T-helper 1 cell treated with Interleukin-12 subunit alpha and Interleukin-12 subunit beta and Interleukin-4 antibody, amounts not matched to agents 30 μg/mL and 1 μg/mL, for 36 hours (primary cell): Measurements from ENCODE around the gene ZC3H18.

ENCODE experiments used
- H3K27ac Mint-ChIP-seq: one replicate; pipeline ENCODE4 v1.8.0; 2021; ENCODE audit warnings: mild to moderate bottlenecking, mixed read lengths
- H3K27me3 Mint-ChIP-seq: one replicate; pipeline ENCODE4 v1.8.0; 2021; ENCODE audit warnings: low read depth, mixed read lengths
- H3K36me3 Mint-ChIP-seq: one replicate; pipeline ENCODE4 v1.8.0; 2021; ENCODE audit warnings: low read depth, mixed read lengths
- H3K4me1 Mint-ChIP-seq: one replicate; pipeline ENCODE4 v1.8.0; 2021; ENCODE audit warnings: low read depth, mixed read lengths
- H3K4me3 Mint-ChIP-seq: one replicate; pipeline ENCODE4 v1.8.0; 2021; ENCODE audit warnings: mild to moderate bottlenecking, moderate library complexity, mixed read lengths
- H3K9me3 Mint-ChIP-seq: one replicate; pipeline ENCODE4 v1.8.0; 2021; ENCODE audit warnings: mixed read lengths

Gene ZC3H18

GRCh38 chr16:88610909-88611812 lies 41.0 kb downstream of the ZC3H18 start:
- H3K9me3 Mint-ChIP-seq: no peaks in the 10 kb centered on the region
- no peak overlapping the region for H3K4me3 Mint-ChIP-seq
- H3K27ac Mint-ChIP-seq: peak overlapping the region; percentile 7

DNA sequence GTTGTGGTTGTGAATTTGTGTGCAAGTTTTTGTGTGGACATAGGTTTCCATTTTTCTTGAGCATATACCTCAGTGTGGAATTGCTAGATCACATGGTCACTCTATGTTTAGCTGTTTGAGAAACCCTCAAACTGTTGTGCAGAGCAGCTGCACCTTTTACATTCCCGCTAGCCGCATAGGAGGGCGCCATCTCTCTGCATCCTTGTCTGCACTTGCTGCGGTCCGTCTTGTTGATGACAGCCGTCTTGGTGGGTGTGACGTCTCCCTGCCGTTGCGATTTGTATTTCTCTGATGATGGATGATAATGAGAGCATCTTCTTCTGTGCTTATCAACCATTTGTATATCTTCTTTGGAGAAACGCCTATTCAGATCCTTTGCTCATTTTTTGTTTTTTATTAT lies 43.1 kb downstream of the ZC3H18 start:
- peaks cover 3% of the 10 kb centered on the region for H3K4me1 Mint-ChIP-seq
- H3K27me3 Mint-ChIP-seq: no peaks in the 10 kb centered on the region
- no peak overlapping the region for H3K27ac Mint-ChIP-seq
- H3K4me3 Mint-ChIP-seq: no peak overlapping the region
- H3K9me3 Mint-ChIP-seq: no peaks in the 10 kb centered on the region
- H3K36me3 Mint-ChIP-seq: peaks cover 22% of the 10 kb centered on the region

More at GRCh38 chr16:88610909-88611812, 41.0 kb downstream of the ZC3H18 start:
- peaks cover 28% of the 10 kb centered on the region for H3K36me3 Mint-ChIP-seq
- peaks cover 3% of the 10 kb centered on the region for H3K4me1 Mint-ChIP-seq
- no peaks in the 10 kb centered on the region for H3K27me3 Mint-ChIP-seq

DNA sequence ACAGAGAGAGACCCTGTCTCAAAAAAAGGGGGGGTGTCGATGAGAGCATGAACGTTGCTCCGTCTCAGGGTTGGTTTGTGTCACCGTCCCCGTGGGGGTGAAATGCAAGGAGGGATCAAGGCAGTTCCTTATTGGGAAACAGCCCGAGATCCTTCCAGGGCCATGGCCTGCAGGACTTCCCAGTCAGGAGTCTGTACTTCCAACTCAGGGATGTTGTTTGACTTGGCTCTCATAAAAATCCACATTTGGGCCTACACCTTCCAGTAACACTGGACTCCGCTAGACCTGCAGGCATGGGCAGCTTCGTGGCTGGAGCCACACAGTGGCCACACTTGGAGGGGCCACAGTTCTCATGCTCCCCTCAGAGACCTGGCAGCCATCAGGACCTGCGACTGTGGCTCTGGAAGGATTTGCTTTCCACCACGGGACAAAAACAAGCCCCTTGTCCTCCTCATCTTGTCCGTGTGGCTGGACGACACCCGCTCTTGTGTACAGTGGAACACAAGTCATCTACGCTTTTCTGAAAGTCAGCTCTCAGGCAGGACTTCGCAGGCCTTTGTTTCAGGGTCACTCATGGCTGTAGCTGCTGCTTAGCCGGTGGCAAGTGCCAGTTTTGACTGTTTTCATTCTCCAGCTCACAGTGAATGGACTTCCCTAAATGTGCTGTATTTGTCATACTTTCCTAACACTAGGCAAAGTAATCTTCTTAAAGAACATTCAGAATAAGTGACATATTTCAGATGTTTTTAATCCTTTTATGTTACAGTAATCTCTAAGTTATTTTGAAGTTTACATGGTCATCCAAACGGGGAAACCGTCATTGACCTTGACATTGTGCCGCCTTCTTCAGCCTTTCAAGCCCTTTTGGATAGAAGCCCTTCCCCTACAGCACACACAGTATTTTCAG lies 44.0 kb downstream of the ZC3H18 start:
- Mint-ChIP-seq H3K4me3 (no peak overlapping the region), H3K4me1 (peaks cover 9% of the 10 kb centered on the region), H3K36me3 (peaks cover 24% of the 10 kb centered on the region), H3K27ac (no peak overlapping the region), H3K27me3 (no peaks in the 10 kb centered on the region), H3K9me3 (no peaks in the 10 kb centered on the region)

GRCh38 chr16:88614818-88615580 lies 44.8 kb downstream of the ZC3H18 start:
- Mint-ChIP-seq H3K9me3 (no peaks in the 10 kb centered on the region), H3K4me1 (peaks cover 16% of the 10 kb centered on the region)

GRCh38 chr16:88616320-88616719 lies 46.1 kb downstream of the ZC3H18 start:
- no peak overlapping the region for H3K4me3 Mint-ChIP-seq
- peak overlapping the region; percentile 68 for H3K27ac Mint-ChIP-seq
- H3K4me1 Mint-ChIP-seq: peaks cover 21% of the 10 kb centered on the region
- H3K9me3 Mint-ChIP-seq: no peaks in the 10 kb centered on the region
- peaks cover 13% of the 10 kb centered on the region for H3K36me3 Mint-ChIP-seq
- no peaks in the 10 kb centered on the region for H3K27me3 Mint-ChIP-seq

More at GRCh38 chr16:88614818-88615580, 44.8 kb downstream of the ZC3H18 start:
- no peak overlapping the region for H3K4me3 Mint-ChIP-seq
- H3K27ac Mint-ChIP-seq: peak overlapping the region; percentile 3
- no peaks in the 10 kb centered on the region for H3K27me3 Mint-ChIP-seq
- H3K36me3 Mint-ChIP-seq: peaks cover 22% of the 10 kb centered on the region

GRCh38 chr16:88616736-88617135 lies 46.5 kb downstream of the ZC3H18 start:
- H3K4me3 Mint-ChIP-seq: no peak overlapping the region
- no peaks in the 10 kb centered on the region for H3K9me3 Mint-ChIP-seq
- peaks cover 21% of the 10 kb centered on the region for H3K4me1 Mint-ChIP-seq
- peaks cover 13% of the 10 kb centered on the region for H3K36me3 Mint-ChIP-seq
- H3K27ac Mint-ChIP-seq: no peak overlapping the region
- no peaks in the 10 kb centered on the region for H3K27me3 Mint-ChIP-seq

DNA sequence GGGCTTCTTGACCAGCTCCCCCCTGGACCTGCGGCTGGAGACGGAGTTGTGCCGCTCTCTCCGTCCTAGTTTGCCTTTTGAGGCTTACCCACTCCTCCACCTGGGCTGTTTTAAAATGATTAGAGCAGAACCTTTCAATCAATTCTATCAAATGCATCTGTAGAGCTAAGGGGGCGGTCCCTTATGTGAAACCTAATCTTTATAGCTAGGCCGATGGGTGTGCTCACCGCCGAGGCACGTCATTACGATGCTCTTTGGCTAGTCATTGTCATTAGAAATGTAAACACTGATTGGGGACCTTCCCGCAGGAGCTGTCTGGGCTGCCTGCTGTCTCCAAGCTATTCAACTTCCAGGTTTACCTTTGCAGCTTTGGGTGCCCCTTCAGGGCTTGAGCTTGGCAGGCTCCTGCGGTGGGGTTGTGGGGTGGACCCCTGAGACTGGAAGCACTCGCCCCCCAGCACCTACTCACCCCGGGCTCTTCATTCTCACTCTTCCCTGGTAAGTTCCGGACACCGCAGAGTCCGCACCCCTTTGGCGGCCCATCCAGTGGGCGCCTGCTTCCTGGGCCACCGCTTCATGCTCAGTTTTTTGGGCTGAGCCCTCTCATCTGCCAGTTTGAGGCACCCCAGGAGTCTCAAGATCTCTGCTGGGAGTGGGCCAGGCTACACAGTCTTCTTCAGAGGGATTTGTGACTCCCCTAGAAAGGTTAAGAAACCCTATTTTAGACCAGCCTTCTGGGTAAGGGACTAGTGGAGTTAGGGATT lies 47.2 kb downstream of the ZC3H18 start:
- Mint-ChIP-seq H3K9me3 (no peaks in the 10 kb centered on the region), H3K27ac (no peak overlapping the region), H3K36me3 (peaks cover 17% of the 10 kb centered on the region), H3K27me3 (no peaks in the 10 kb centered on the region), H3K4me1 (peaks cover 21% of the 10 kb centered on the region), H3K4me3 (no peak overlapping the region)

DNA sequence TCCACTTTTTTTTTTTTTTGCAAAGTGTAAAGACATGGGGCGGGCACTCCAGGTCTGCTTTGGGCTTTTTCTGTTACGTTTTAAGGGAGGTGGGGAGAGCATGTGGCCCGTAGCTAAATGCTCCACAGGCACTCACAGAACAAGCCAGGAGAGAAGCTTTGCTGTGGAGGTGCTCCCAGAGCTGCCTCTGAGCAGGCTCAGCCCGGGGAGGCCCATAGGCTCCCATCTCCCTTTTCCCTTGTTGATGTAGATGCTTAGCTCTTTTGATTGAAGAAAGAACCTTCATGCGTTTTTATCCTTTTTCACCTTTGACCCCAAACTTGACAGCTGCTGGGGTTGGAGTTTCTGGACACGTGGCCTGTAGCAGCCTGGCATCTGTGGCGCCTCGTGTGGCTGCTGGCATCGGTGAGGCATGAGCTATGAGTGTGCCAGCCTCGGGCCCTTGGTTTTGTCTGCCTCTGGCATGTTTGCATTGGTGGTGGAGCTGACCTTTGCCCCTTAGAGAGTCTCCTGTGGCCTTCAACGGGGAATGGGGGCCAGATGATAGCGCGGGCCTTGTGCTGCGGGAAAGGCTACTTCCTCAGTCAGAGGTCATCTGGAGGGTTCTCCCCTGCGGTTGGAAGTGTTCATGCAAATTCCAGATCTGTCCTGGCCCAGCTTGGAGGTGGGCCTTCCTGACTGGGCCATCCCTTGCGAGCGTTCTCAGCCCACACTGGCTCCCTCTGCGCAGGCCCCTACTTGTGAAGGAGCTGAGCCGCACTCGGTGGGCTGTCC lies 48.2 kb downstream of the ZC3H18 start:
- no peak overlapping the region for H3K4me3 Mint-ChIP-seq
- no peaks in the 10 kb centered on the region for H3K9me3 Mint-ChIP-seq
- H3K36me3 Mint-ChIP-seq: peaks cover 18% of the 10 kb centered on the region
- no peaks in the 10 kb centered on the region for H3K27me3 Mint-ChIP-seq
- H3K4me1 Mint-ChIP-seq: peaks cover 21% of the 10 kb centered on the region
- peak overlapping the region; percentile 75 for H3K27ac Mint-ChIP-seq

GRCh38 chr16:88618956-88619667 lies 48.9 kb downstream of the ZC3H18 start:
- Mint-ChIP-seq H3K36me3 (peaks cover 17% of the 10 kb centered on the region), H3K9me3 (no peaks in the 10 kb centered on the region), H3K4me1 (peaks cover 19% of the 10 kb centered on the region), H3K27me3 (no peaks in the 10 kb centered on the region), H3K4me3 (no peak overlapping the region), H3K27ac (peak overlapping the region; percentile 83)

GRCh38 chr16:88619859-88620815 lies 49.9 kb downstream of the ZC3H18 start:
- Mint-ChIP-seq H3K4me3 (peak overlapping the region; percentile 30), H3K36me3 (peaks cover 16% of the 10 kb centered on the region), H3K27ac (peak overlapping the region; percentile 83), H3K4me1 (peaks cover 19% of the 10 kb centered on the region), H3K27me3 (no peaks in the 10 kb centered on the region), H3K9me3 (no peaks in the 10 kb centered on the region)

DNA sequence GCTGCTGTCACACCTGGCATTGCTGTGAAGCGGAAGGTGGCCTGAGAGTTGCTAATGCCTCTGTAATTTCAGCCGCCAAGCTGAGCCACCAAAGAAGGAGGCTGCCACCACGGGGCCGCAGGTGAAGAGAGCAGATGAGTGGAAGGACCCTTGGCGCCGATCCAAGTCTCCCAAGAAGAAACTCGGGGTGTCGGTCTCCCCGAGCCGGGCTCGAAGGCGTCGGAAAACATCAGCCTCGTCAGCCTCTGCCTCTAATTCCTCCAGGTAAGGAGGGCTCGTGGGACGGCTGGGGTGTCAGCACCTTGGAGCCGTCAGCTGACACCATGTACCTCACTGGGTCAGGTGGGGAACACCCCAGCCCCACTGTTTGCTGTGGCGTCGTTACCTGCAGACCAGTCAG lies 51.9 kb downstream of the ZC3H18 start:
- Mint-ChIP-seq H3K27ac (no peak overlapping the region), H3K36me3 (peaks cover 19% of the 10 kb centered on the region), H3K27me3 (no peaks in the 10 kb centered on the region)

GRCh38 chr16:88622866-88623265 lies 52.7 kb downstream of the ZC3H18 start:
- Mint-ChIP-seq H3K27ac (no peak overlapping the region), H3K9me3 (no peaks in the 10 kb centered on the region), H3K4me1 (peaks cover 21% of the 10 kb centered on the region), H3K4me3 (no peak overlapping the region), H3K27me3 (no peaks in the 10 kb centered on the region), H3K36me3 (peaks cover 24% of the 10 kb centered on the region)

More for the DNA sequence above, 51.9 kb downstream of the ZC3H18 start:
- Mint-ChIP-seq H3K4me3 (no peak overlapping the region), H3K4me1 (peaks cover 19% of the 10 kb centered on the region), H3K9me3 (no peaks in the 10 kb centered on the region)
